ENCODE results near the gene SLC25A48.

- TF ChIP-seq CTCF (conservative IDR thresholded peaks at IDR 0.05; ENCODE audit: low read length) (no peak), EZH2phosphoT487 (IDR thresholded peaks at IDR 0.05; ENCODE audit: borderline replicate concordance) (no peak)
These were observed 363 bp upstream of the SLC25A48 start for GRCh38 chr5:135833961-135834638.
